ENCODE data around the gene FSTL4.

Gene FSTL4

DNA sequence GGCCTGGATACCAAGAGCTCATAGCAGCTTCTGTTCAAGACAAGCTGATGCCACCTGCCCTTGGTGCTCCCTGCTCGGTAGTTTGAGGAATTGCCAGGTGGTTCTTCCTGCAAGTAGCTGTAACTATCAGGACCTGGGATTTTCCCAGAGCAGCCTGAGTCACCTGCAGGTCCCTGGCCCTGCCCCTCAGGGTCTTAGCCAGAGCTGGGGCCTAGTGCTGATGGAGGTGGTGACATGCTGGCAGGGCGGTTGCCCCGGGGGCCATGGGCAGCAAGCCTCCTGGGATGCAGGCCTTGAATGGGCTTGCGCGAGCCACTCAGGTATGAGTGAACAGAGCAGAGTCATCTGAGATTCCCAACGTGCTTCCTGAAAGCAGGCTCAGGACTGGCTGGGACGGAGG, 298.3 kb downstream of the FSTL4 start:
- no peak for DNase-seq

- DNase-seq: no peak
Observed at GRCh38 chr5:133311176-133311575, 301.2 kb downstream of the FSTL4 start.

GRCh38 chr5:133309984-133310621, 302.2 kb downstream of the FSTL4 start:
- no peak for DNase-seq

- no peak for DNase-seq
Observed at GRCh38 chr5:133309166-133309795, 303.1 kb downstream of the FSTL4 start.

DNA sequence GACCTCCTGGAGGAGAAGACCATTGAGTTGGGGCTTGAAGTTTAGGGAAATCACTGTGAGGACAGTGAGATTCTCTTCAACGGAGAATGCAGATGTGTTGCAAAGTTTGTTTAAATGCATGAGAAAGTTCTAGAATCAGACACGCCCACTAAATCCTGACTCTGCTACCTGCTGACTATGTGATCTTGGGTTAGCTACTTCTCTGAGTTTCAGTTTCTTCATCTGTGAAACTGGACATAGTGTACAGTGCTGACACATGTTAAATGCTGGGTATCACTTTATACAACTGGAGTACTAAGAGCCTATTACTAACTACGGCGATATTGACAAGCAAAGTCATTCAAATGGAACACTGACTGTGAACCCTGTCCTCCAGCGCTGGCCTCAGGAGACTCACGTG, 305.1 kb downstream of the FSTL4 start:
- DNase-seq: no peak

- DNase-seq: no peak
Observed at GRCh38 chr5:133304707-133305216, 307.6 kb downstream of the FSTL4 start.

DNA sequence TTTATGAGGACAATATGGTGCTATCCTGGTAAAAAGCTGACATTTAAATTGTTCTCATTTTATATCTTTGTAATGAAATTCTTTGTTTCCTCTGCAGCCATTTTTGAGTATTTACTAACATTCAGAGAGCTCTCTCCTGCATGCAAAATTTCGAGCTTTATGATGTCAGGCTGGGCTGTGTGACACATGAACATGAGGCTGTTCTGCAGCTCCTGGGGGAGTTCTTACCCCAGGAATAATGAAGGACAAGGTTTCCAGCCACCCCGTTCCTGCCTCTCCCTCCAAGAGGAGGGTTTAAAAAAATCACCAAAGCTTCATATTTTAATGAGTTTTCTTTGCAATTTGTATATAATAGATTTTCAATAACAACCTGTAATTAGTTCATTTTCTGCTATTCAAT, 308.2 kb downstream of the FSTL4 start:
- no peak for DNase-seq

DNA sequence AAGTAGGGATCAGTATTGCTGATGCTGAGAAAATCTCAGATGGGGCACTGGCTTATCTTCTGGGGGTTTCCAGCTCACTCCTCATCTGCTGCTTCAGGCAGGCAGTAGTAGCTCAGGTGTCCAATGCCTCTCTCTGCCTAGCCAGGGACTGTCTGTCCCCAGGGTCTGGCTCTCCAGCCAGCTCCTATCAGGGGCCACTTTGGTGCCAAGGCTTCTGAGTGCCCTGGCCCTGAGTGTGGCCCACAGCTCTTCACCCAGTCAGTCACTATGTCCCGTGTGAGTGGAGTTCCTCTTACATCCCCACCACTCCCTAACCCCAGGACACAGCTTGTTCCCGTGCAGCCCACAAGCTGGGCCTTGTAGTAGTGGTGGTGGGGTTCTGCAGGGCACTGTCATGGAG, 309.0 kb downstream of the FSTL4 start:
- DNase-seq: no peak

- no peak for DNase-seq
Observed at GRCh38 chr5:133299728-133300127, 312.6 kb downstream of the FSTL4 start.

DNA sequence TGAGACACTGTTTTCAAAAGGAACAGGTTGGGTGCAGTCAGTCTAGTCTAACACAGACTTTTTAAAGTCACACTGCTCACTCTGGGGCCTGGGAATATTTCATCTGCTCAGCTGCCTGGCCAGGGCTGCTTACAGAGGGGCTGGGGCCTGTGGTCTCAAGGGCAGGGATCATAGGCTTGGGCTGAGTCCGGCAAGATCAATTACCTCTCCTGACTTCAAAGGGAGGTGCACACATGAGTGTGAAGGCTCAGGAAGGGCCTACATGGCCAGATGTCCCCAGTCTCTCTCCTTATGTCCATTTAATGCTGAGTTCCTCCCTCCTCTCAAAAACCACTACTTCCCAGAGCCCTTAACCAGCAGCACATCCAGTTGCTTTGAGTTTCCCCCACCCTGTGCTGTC, 313.3 kb downstream of the FSTL4 start:
- no peak for DNase-seq

DNA sequence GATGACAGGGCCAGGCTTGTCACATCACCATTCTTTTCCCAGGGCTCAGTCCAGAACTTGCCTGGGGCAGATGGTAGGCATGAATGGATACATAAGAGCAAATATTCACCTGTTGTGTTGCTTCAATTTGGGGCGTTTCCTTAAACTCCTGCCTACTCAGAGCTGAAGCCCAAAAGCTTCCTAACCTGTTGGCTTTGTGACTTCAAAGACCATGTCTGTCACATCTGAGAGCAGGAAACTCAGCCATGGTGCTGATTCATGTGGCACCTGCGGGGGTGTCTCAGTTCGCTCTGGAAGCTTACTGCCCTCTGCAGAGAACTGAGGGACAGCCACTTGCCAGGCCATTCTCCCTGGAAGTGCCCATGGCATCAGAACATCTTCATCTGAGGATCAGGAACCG, 313.9 kb downstream of the FSTL4 start:
- DNase-seq: no peak

- no peak for DNase-seq
Observed at GRCh38 chr5:133297293-133297692, 315.0 kb downstream of the FSTL4 start.

DNA sequence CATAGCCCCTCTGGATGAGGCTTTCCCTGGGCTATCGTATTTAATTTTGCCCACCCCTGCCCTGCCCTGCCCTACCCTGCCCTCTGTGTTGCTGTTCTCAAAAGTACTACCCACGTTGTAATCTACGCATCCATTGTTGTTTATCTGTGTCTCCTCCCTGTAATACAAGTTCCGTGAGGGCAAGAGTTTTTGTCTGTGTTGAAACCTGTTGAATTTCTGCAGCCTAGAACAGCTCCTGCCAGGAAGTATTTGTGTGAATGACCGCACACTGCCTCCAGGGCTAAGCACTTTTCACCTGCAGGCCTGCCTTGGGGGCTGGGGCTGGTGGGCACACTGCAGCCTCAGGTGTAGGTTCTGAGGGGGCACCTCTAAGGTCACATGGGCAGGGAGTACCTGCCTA, 315.7 kb downstream of the FSTL4 start:
- DNase-seq: no peak

DNA sequence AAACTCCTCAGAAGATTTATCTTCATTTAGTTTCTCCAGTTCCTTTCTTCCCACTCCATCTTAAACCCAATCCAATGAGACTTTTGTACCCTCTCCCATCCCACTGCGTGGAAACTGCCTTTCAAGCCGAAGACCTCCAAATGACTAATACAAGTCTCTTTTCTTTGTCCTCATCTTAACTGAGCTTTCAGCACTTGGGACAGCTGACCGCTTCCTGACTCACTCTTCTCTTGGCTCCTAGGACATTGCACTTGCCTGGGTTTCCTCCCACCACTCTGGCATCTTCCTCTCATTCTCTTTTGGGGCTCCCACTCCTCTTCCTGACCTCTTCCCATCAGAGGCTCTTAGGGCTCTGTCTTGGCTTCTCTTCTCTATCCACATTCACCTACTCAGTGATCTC, 316.8 kb downstream of the FSTL4 start:
- no peak for DNase-seq

- DNase-seq: no peak
Observed at GRCh38 chr5:133294380-133294779, 318.0 kb downstream of the FSTL4 start.

DNA sequence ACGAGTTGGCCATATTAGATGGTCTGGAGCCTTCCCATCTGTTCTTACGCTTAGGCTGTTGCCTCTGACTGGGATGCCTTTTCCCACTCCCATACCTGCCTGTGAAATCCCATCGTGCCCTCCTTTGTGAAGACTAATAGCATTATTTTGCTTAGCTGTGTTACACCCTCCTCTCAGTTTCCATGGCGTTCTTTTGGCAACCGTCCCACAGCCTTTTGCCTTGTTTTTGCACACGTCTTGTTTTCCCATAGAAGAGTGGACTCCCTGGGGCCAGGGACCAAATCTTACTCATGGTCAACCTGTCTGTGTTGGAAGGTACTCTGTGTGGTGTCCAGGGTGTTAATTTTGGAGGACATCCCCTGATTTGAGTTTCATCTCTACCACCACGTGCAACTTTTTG, 318.4 kb downstream of the FSTL4 start:
- DNase-seq: no peak

DNA sequence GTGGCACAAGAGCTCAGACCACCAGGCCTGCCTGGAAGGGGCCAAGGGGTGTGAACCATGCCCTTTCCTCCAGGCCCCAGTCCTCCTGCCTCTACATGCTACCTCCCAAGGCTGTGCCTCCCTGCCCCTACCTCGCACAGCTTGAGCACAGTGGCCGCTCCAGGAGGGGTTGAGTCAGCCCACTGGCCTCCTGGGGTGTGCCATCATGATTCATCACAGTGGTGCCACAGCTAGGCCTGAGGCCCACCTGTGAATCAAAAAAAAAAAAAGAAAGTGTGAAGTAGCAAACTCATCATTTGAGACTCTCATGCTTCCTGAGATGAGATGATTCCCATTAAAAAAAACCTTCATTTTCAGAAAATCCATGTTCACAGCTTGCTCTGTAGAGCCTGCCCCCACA, 320.0 kb downstream of the FSTL4 start:
- no peak for DNase-seq

DNA sequence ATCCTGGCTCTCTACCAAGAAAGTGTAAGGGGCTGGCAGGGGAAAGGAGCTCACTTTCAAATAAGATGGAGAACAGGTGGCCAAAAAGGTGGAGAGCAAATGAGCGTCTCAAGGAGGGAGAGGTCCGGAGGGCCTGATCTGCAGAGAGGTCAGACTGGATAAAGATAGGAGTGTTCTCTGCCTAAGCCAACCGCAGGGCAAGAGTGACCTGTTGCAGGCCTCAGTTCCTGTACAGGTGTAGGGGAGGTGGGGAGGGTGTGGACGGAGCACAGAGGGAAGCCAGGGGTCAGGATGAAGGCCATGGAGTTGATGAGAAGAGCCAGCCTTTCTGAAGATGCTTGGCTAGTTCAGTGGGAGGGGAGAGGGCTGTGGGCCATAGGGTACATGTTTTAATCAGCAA, 320.8 kb downstream of the FSTL4 start:
- no peak for DNase-seq

DNA sequence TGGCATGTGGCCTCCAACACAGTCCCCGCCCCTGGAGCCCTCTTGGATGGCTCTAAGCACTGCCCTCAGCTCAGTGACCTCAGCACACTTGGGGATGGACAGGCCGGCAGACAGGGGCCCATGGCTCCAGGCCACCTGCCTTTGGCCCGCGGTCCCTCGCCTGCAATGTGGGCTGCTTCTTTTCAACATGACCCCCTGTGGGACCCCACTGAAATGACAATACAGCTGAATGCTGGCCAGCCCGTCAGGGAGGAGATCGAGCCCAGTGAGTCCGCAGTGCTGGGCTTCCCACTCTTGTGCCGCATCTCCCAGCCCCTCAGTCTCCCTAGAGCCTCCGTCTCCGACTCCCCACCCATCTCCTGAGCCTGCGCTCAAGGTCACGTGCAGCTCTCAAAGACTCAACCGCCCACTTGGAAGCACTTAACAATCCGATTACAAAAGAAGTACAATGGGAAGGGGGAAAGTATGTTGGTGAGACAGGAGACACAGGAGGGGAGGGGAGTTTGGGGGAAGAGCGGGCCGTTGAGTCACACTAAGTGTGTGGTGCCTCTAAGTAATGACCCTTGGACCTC, 321.6 kb downstream of the FSTL4 start:
- DNase-seq: no peak

- DNase-seq: no peak
Observed at GRCh38 chr5:133289686-133290367, 322.5 kb downstream of the FSTL4 start.

DNA sequence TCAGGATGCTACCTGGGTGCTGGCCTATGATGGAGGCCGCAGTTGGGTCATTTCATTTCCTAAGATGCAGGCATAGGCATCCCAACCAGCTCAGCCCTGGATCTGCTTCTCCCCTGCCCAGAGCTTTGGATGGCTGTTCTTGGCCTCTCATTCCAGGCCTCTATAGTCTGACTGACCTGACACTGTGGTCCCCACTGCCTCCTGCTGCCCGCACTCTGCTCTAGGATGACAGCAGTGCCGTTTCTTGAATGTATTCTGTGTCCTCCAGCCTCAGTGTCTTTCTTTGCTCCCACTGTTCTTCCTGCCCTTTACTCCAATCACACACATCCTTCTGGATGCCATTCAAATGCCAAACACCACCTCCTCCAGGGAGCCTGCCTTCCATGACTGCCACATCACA, 324.8 kb downstream of the FSTL4 start:
- DNase-seq: no peak

DNA sequence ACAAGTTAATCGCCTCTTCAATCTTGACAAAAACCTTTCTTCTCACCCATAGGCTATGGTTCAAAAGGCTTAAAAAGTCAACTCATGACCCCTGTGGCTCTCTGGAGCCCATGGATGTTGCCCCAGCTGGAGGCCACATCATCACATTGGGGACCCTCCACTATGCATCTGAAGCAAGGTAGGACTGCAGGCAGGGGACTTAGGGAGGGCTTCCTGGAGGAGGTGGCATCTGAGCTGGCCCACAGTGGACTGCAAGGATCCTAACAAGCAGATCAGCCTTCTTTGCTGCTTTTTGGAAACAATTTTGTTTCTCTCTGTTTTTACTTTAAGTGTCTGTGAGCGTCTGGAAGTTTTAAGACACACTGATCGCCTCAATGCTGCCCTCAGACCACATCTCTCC, 325.9 kb downstream of the FSTL4 start:
- no peak for DNase-seq

- no peak for DNase-seq
Observed at GRCh38 chr5:133285583-133286021, 326.7 kb downstream of the FSTL4 start.

DNA sequence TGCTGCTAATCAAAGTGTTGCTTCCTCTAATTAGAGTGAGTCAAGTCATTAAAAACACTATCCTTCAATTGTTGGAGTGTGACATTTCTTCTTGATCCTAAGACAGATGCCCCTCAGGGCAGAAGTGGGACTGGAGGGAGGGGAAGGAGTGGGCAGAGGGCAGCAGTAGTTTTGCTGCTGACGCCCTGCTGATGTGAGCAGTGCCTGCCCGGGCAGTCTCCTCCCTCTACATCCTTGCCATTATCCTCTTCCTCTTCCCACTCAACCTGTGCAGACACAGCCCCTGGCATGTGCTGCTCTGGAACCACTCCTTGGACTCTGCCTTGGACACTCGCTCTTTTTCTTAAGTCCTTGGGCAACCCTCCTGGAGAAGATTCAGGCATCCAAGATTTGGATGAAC, 328.0 kb downstream of the FSTL4 start:
- DNase-seq: no peak

All from NCI-H2171 (cell line).